ENCODE measurements around the gene LINC01488.

GRCh38 chr11:69462106-69462951 lies 19.1 kb upstream of the LINC01488 start:
- no peak for TF ChIP-seq CTCF (IDR thresholded peaks at IDR 0.05; ENCODE audit: insufficient read depth, low read length, poor library complexity, severe bottlenecking)
- no peak for TF ChIP-seq EZH2phosphoT487 (conservative IDR thresholded peaks at IDR 0.05; ENCODE audit: low read length)

Data from SU-DHL-6 (cell line).